PC-9 (cell line): ENCODE data around the gene RASSF4.

Experiments used
- EZH2 ChIP-seq: fragments of 200-600 bp; sonication (generic); IDR thresholded peaks from 2 replicates; pipeline ENCODE4 v1.8.0; 2017; ENCODE audit warnings: antibody characterized with exemption, low read depth
- TF ChIP-seq, protein P1 (sequence below): fragments of 200-600 bp; sonication (generic); conservative IDR thresholded peaks from 2 replicates; pipeline ENCODE4 v1.6.1; 2017; ENCODE audit warnings: mixed run types, antibody characterized with exemption, mild to moderate bottlenecking, moderate library complexity

DNA sequence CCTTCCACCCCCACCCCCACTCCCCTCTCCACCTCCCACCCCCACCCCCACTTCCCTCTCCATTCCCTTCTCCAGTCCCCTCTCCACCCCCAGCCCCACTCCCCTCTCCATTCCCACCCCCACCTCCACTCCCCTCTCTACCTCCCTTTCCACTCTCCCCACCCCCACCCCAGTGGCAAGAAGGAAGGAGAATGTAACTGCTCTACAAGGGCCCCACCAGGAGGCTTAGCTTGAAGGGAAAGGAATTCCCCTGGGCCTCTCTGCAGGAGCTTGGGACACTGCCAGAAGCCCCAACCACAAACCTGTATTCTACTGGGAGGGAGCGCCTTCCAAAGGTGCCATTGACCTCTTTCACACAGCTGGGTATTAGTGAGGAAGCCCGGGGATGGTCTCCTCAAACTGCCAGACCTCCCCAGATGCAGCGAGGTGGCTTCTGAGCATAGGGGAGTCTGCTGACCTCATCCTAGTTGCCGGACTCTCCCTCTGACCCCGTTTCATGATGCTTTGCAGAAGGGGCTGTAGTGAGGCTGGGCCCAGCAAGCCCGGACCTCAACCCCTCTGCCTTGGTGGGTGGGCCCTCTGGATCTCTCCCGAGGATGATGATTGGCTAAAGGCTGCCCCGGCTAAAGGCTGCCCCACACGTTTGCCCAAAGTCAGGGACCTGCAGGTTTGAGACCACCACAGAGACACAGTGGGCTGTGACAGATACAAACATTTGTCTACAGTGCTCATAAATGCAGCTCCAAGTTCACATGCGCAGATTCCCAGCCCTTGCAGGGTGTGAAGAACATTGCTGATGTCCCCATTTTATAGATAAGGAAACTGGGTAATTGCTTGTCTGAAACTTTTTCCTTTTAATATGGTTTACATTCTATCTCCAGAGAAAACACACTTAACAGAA is 16.1 kb downstream of the RASSF4 start:
- TF ChIP-seq, protein P1, sequence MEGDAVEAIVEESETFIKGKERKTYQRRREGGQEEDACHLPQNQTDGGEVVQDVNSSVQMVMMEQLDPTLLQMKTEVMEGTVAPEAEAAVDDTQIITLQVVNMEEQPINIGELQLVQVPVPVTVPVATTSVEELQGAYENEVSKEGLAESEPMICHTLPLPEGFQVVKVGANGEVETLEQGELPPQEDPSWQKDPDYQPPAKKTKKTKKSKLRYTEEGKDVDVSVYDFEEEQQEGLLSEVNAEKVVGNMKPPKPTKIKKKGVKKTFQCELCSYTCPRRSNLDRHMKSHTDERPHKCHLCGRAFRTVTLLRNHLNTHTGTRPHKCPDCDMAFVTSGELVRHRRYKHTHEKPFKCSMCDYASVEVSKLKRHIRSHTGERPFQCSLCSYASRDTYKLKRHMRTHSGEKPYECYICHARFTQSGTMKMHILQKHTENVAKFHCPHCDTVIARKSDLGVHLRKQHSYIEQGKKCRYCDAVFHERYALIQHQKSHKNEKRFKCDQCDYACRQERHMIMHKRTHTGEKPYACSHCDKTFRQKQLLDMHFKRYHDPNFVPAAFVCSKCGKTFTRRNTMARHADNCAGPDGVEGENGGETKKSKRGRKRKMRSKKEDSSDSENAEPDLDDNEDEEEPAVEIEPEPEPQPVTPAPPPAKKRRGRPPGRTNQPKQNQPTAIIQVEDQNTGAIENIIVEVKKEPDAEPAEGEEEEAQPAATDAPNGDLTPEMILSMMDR: no peak
- no peak for TF ChIP-seq EZH2
